ENCODE measurements around the gene SH3BP4. TPM values are rescaled to one million over a fixed set of nuclear protein-coding genes. Genes with fewer than 3 reads are reported as not detected.

SH3BP4 gene
- total RNA-seq, 1 donor from 2014 or later = 58.6 TPM

GRCh38 chr2:235046589-235046988, 94.8 kb downstream of the SH3BP4 start:
- Mint-ChIP-seq H3K4me1 (ENCODE audit: unreplicated experiment) (peaks cover 17% of the 10 kb centered on the region), H3K27ac (ENCODE audit: unreplicated experiment) (no peak overlapping the region), H3K36me3 (ENCODE audit: low read depth, unreplicated experiment) (peaks cover 37% of the 10 kb centered on the region), H3K27me3 (ENCODE audit: unreplicated experiment) (peaks cover 14% of the 10 kb centered on the region), H3K9me3 (ENCODE audit: unreplicated experiment) (no peaks in the 10 kb centered on the region), H3K4me3 (ENCODE audit: unreplicated experiment) (no peak overlapping the region)
- DNase-seq (ENCODE audit: low spot score) = no peak
- no peak for TF ChIP-seq CTCF (IDR thresholded peaks at IDR 0.05; ENCODE audit: unreplicated experiment)

GRCh38 chr2:235047171-235048160, 95.6 kb downstream of the SH3BP4 start:
- Mint-ChIP-seq H3K36me3 (ENCODE audit: low read depth, unreplicated experiment) (peaks cover 38% of the 10 kb centered on the region), H3K4me3 (ENCODE audit: unreplicated experiment) (no peak overlapping the region), H3K9me3 (ENCODE audit: unreplicated experiment) (no peaks in the 10 kb centered on the region), H3K27ac (ENCODE audit: unreplicated experiment) (peak overlapping the region; percentile 13), H3K27me3 (ENCODE audit: unreplicated experiment) (peaks cover 13% of the 10 kb centered on the region), H3K4me1 (ENCODE audit: unreplicated experiment) (peaks cover 21% of the 10 kb centered on the region)
- DNase-seq (ENCODE audit: low spot score) = no peak
- no peak for TF ChIP-seq CTCF (IDR thresholded peaks at IDR 0.05; ENCODE audit: unreplicated experiment)

- Mint-ChIP-seq H3K27ac (ENCODE audit: unreplicated experiment) (no peak overlapping the region), H3K27me3 (ENCODE audit: unreplicated experiment) (peaks cover 14% of the 10 kb centered on the region), H3K36me3 (ENCODE audit: low read depth, unreplicated experiment) (peaks cover 43% of the 10 kb centered on the region), H3K4me1 (ENCODE audit: unreplicated experiment) (peaks cover 27% of the 10 kb centered on the region), H3K4me3 (ENCODE audit: unreplicated experiment) (no peak overlapping the region), H3K9me3 (ENCODE audit: unreplicated experiment) (no peaks in the 10 kb centered on the region)
- no peak for DNase-seq (ENCODE audit: low spot score)
- no peak for TF ChIP-seq CTCF (IDR thresholded peaks at IDR 0.05; ENCODE audit: unreplicated experiment)
Measured at GRCh38 chr2:235048549-235048948, 96.7 kb downstream of the SH3BP4 start.

- Mint-ChIP-seq H3K27me3 (ENCODE audit: unreplicated experiment) (peaks cover 12% of the 10 kb centered on the region), H3K9me3 (ENCODE audit: unreplicated experiment) (no peaks in the 10 kb centered on the region), H3K27ac (ENCODE audit: unreplicated experiment) (no peak overlapping the region), H3K36me3 (ENCODE audit: low read depth, unreplicated experiment) (peaks cover 38% of the 10 kb centered on the region), H3K4me3 (ENCODE audit: unreplicated experiment) (no peak overlapping the region), H3K4me1 (ENCODE audit: unreplicated experiment) (peaks cover 23% of the 10 kb centered on the region)
- no peak for TF ChIP-seq CTCF (IDR thresholded peaks at IDR 0.05; ENCODE audit: unreplicated experiment)
- DNase-seq (ENCODE audit: low spot score) = no peak
Measured at GRCh38 chr2:235049069-235049468, 97.3 kb downstream of the SH3BP4 start.

GRCh38 chr2:235049719-235050118, 97.9 kb downstream of the SH3BP4 start:
- no peak overlapping the region for H3K4me3 Mint-ChIP-seq (ENCODE audit: unreplicated experiment)
- H3K36me3 Mint-ChIP-seq (ENCODE audit: low read depth, unreplicated experiment) = peaks cover 40% of the 10 kb centered on the region
- no peaks in the 10 kb centered on the region for H3K9me3 Mint-ChIP-seq (ENCODE audit: unreplicated experiment)
- peaks cover 11% of the 10 kb centered on the region for H3K27me3 Mint-ChIP-seq (ENCODE audit: unreplicated experiment)
- no peak overlapping the region for H3K27ac Mint-ChIP-seq (ENCODE audit: unreplicated experiment)
- no peak for DNase-seq (ENCODE audit: low spot score)
- no peak for TF ChIP-seq CTCF (IDR thresholded peaks at IDR 0.05; ENCODE audit: unreplicated experiment)
- peaks cover 24% of the 10 kb centered on the region for H3K4me1 Mint-ChIP-seq (ENCODE audit: unreplicated experiment)
